RPMI8226 (cell line): ENCODE results near the gene CYBC1.

ENCODE experiments used
- DNase-seq: peaks from one replicate; pipeline ENCODE4 v3.0.0-alpha.2; 2015

Gene CYBC1

GRCh38 chr17:82446124-82446523 is 4.4 kb downstream of the CYBC1 start:
- DNase-seq = no peak

- DNase-seq = no peak
Measured at GRCh38 chr17:82445542-82445941, 5.0 kb downstream of the CYBC1 start.

- no peak for DNase-seq
Measured at GRCh38 chr17:82444941-82445521, 5.5 kb downstream of the CYBC1 start.

- no peak for DNase-seq
Measured at GRCh38 chr17:82444284-82444893, 6.2 kb downstream of the CYBC1 start.

GRCh38 chr17:82443465-82444283 is 6.9 kb downstream of the CYBC1 start:
- DNase-seq = no peak

- no peak for DNase-seq
Measured at GRCh38 chr17:82442643-82443464, 7.7 kb downstream of the CYBC1 start.

- DNase-seq = no peak
Measured at GRCh38 chr17:82441691-82442487, 8.7 kb downstream of the CYBC1 start.

GRCh38 chr17:82440991-82441627 is 9.4 kb downstream of the CYBC1 start:
- DNase-seq = no peak

GRCh38 chr17:82440469-82440981 is 10.0 kb downstream of the CYBC1 start:
- DNase-seq = no peak

- DNase-seq = no peak
Measured at GRCh38 chr17:82439829-82440365, 10.7 kb downstream of the CYBC1 start.

- DNase-seq = no peak
Measured at GRCh38 chr17:82439194-82439828, 11.2 kb downstream of the CYBC1 start.

GRCh38 chr17:82438401-82439193 is 12.0 kb downstream of the CYBC1 start:
- DNase-seq = no peak

GRCh38 chr17:82437325-82437668 is 13.3 kb downstream of the CYBC1 start:
- no peak for DNase-seq

GRCh38 chr17:82436601-82437324 is 13.8 kb downstream of the CYBC1 start:
- no peak for DNase-seq

GRCh38 chr17:82435601-82436583 is 14.7 kb downstream of the CYBC1 start:
- no peak for DNase-seq

- no peak for DNase-seq
Measured at GRCh38 chr17:82435103-82435502, 15.4 kb downstream of the CYBC1 start.

- DNase-seq = no peak
Measured at GRCh38 chr17:82434216-82434565, 16.4 kb downstream of the CYBC1 start.

GRCh38 chr17:82433560-82434215 is 16.9 kb downstream of the CYBC1 start:
- no peak for DNase-seq
